ENCODE measurements around the gene RFC5. TPM values are rescaled to one million over a fixed set of nuclear protein-coding genes. Genes with fewer than 3 reads are reported as not detected.
A peak's percentile ranks its signal among the peaks of the same experiment; 100 is the strongest.

Gene RFC5
- total and polyA plus RNA-seq, 2 of the 13 experiments (the other 11 are each of a cell fraction or from before 2014, with no cell fraction given): 16.8 to 51.4 TPM

GRCh38 chr12:118053071-118053985 is 36.8 kb downstream of the RFC5 start (continued):
- TF ChIP-seq ZNF546 (CRISPR knock-in tag; conservative IDR thresholded peaks at IDR 0.05): 0 out of 2 replicates have a peak, but pooled peaks have one; percentile 8

DNA sequence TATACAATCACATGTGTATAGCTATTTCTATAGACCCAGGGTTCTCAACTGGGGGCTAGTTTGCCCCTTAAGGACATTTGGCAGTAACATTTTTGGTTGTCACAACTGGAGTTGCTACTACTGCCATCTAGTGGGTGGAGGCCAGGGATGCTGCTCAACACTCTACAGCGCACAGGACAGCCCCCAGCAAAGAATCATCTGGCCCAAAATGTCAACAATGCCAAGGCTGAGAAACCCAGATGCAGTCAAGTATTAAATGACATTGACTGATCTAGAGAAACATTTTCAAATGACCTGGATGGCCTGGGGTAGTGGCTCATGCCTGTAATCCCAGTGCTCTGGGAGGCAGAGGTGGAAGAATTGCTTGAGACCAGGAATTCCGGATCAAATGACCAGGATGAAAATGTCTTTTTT is 38.6 kb downstream of the RFC5 start:
- peaks cover 3 to 9% of the 10 kb centered on the region in 2 experiments; a peak in 3 of 5 replicates for H3K36me3 ChIP-seq (replicated peaks in 1 of 2; ENCODE audit: control insufficient read depth in 1 of 2, insufficient read depth in 2 of 2, low read length in 2 of 2)
- 44% methylated on average over 2 of the region's 2 CpGs for WGBS (ENCODE audit: low lambda C conversion rate)
- H3K27ac ChIP-seq (ENCODE audit: extremely low read length, insufficient read depth, low read length): no peak overlapping the region
- in situ Hi-C loops (cut with HindIII; ENCODE audit: extremely low pct_ligation_motif_present, low pct_unique_long_range_greater_than_20kb) (no loop called here), intact Hi-C loops (cut with micrococcal nuclease; ENCODE audit: unreplicated experiment) (no loop called here)
- H3K9me3 ChIP-seq (ENCODE audit: low read length): no peaks in the 10 kb centered on the region
- H3K4me3 ChIP-seq (replicated peaks in 1 of 3; ENCODE audit: insufficient read depth in 1 of 3, low read depth in 2 of 3, low read length in 3 of 3): no peak overlapping the region
- POLR2A ChIA-PET: interaction anchor here (1.6 kb wide), 1 partner anchor 318 kb away, joined by 4 read pairs; no protein-coding TSS in a partner anchor
- peak; percentile 51 for ATAC-seq
- H2AFZ ChIP-seq (ENCODE audit: low read length): no peak overlapping the region
- H4K20me1 ChIP-seq (ENCODE audit: insufficient read depth, low read length): no peaks in the 10 kb centered on the region
- FAIRE-seq: peak; percentile 48
- peaks cover 88% of the 10 kb centered on the region for H3K4me1 ChIP-seq (ENCODE audit: insufficient read depth, low read length)
- H3K4me2 ChIP-seq (ENCODE audit: low read depth, low read length): peak overlapping the region; percentile 59
- peak; percentile 68 for DNase-seq (ENCODE audit: low spot score)
- no peak overlapping the region for H3K9ac ChIP-seq (ENCODE audit: insufficient read depth, low read depth, low read length)
- CTCF ChIA-PET (ENCODE audit: low intra/inter-chr PET ratio, low total read pairs): interaction anchor here (1.1 kb wide), 1 partner anchor 181 kb away, joined by 3 read pairs; no protein-coding TSS in a partner anchor
- no TSS peak for BruUV-seq (replicated peaks)
- H3K27me3 ChIP-seq (ENCODE audit: control insufficient read depth in 1 of 2, insufficient read depth in 2 of 2, low read length in 2 of 2): no peaks in the 10 kb centered on the region; a peak in 1 of 5 replicates
- H3K79me2 ChIP-seq (ENCODE audit: insufficient read depth, low read length): peaks cover 7% of the 10 kb centered on the region
- no peak for TF ChIP-seq ZNF556 (CRISPR knock-in tag; IDR thresholded peaks at IDR 0.05; ENCODE audit: borderline replicate concordance)
- TF ChIP-seq, protein P1, sequence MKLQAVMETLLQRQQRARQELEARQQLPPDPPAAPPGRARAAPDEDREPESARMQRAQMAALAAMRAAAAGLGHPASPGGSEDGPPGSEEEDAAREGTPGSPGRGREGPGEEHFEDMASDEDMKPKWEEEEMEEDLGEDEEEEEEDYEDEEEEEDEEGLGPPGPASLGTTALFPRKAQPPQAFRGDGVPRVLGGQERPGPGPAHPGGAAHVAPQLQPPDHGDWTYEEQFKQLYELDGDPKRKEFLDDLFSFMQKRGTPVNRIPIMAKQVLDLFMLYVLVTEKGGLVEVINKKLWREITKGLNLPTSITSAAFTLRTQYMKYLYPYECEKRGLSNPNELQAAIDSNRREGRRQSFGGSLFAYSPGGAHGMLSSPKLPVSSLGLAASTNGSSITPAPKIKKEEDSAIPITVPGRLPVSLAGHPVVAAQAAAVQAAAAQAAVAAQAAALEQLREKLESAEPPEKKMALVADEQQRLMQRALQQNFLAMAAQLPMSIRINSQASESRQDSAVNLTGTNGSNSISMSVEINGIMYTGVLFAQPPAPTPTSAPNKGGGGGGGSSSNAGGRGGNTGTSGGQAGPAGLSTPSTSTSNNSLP (IDR thresholded peaks at IDR 0.05; ENCODE audit: low read depth, low read length): 0 out of 2 replicates have a peak, but pooled peaks have one; percentile 29
- no peak for TF ChIP-seq ZNF253 (CRISPR knock-in tag; IDR thresholded peaks at IDR 0.05; ENCODE audit: borderline replicate concordance)
- TF ChIP-seq ZNF280D (CRISPR knock-in tag; IDR thresholded peaks at IDR 0.05): no peak
- TF ChIP-seq SAFB2 (CRISPR knock-in tag; IDR thresholded peaks at IDR 0.05; ENCODE audit: borderline replicate concordance, low read depth): no peak
- TF ChIP-seq, protein P2, sequence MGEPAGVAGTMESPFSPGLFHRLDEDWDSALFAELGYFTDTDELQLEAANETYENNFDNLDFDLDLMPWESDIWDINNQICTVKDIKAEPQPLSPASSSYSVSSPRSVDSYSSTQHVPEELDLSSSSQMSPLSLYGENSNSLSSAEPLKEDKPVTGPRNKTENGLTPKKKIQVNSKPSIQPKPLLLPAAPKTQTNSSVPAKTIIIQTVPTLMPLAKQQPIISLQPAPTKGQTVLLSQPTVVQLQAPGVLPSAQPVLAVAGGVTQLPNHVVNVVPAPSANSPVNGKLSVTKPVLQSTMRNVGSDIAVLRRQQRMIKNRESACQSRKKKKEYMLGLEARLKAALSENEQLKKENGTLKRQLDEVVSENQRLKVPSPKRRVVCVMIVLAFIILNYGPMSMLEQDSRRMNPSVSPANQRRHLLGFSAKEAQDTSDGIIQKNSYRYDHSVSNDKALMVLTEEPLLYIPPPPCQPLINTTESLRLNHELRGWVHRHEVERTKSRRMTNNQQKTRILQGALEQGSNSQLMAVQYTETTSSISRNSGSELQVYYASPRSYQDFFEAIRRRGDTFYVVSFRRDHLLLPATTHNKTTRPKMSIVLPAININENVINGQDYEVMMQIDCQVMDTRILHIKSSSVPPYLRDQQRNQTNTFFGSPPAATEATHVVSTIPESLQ (CRISPR knock-in tag; conservative IDR thresholded peaks at IDR 0.05): no peak
- no peak for TF ChIP-seq FLYWCH1 (CRISPR knock-in tag; IDR thresholded peaks at IDR 0.05)
- TF ChIP-seq FOXM1 (CRISPR knock-in tag; IDR thresholded peaks at IDR 0.05): no peak
- no peak for TF ChIP-seq ZNF24 (IDR thresholded peaks at IDR 0.05)
- TF ChIP-seq ZBTB7B (CRISPR knock-in tag; IDR thresholded peaks at IDR 0.05): peak; percentile 51; the same call in 1 of the 2 replicates
- 0 out of 2 replicates have a peak, but pooled peaks have one; percentile 9 for TF ChIP-seq ELF3 (CRISPR knock-in tag; IDR thresholded peaks at IDR 0.05)
